ENCODE data around the gene PSMG4. TPM values are rescaled to one million over a fixed set of nuclear protein-coding genes. Genes with fewer than 3 reads are reported as not detected.

Gene PSMG4
- total and polyA plus RNA-seq, 2 of the 8 experiments (the other 6 are each of a cell fraction or from before 2014, with no cell fraction given) = 40.6 to 113 TPM

- TF ChIP-seq KDM4A (IDR thresholded peaks at IDR 0.05; ENCODE audit: low read depth, low read length, severe bottlenecking) = no peak
- no peak for TF ChIP-seq TEAD4 (IDR thresholded peaks at IDR 0.05; ENCODE audit: low read depth, low read length)
- no peak for TF ChIP-seq USF2 (IDR thresholded peaks at IDR 0.05; ENCODE audit: low read length)
- no peak for TF ChIP-seq EGR1 (IDR thresholded peaks at IDR 0.05; ENCODE audit: borderline replicate concordance, low read depth, low read length)
- no peak for TF ChIP-seq BACH1 (IDR thresholded peaks at IDR 0.05; ENCODE audit: low read length)
- no peak for TF ChIP-seq POLR2A (IDR thresholded peaks at IDR 0.05; ENCODE audit: control extremely low read depth in 1 of 2, low read depth in 2 of 2, low read length in 2 of 2)
- no peak for TF ChIP-seq TBP (IDR thresholded peaks at IDR 0.05; ENCODE audit: low read depth, low read length)
- TF ChIP-seq RBBP5 (IDR thresholded peaks at IDR 0.05; ENCODE audit: borderline replicate concordance, low read depth, low read length) = no peak; the same call in 1 of the 2 replicates
- no peak for TF ChIP-seq SP1 (IDR thresholded peaks at IDR 0.05; ENCODE audit: low read depth, low read length)
- no peak for TF ChIP-seq CHD1 (IDR thresholded peaks at IDR 0.05; ENCODE audit: low read depth, low read length)
- TF ChIP-seq SIRT6 (IDR thresholded peaks at IDR 0.05; ENCODE audit: low read length) = no peak
- no peak for TF ChIP-seq SUZ12 (IDR thresholded peaks at IDR 0.05; ENCODE audit: low read length)
- TF ChIP-seq MAFK (IDR thresholded peaks at IDR 0.05; ENCODE audit: low read depth, low read length) = no peak
- peak; percentile 73 for TF ChIP-seq E2F6 (IDR thresholded peaks at IDR 0.05)
- no peak for TF ChIP-seq TAF7 (optimal IDR thresholded peaks at IDR 0.05; ENCODE audit: borderline replicate concordance, low read depth, low read length)
- TF ChIP-seq KDM5A (IDR thresholded peaks at IDR 0.05; ENCODE audit: low read length) = no peak
- TF ChIP-seq GABPA (IDR thresholded peaks at IDR 0.05; ENCODE audit: borderline replicate concordance, insufficient read depth, low read length) = no peak
- no peak for TF ChIP-seq ZNF274 (IDR thresholded peaks at IDR 0.05; ENCODE audit: borderline replicate concordance, extremely low read depth, low read length)
- no peak for TF ChIP-seq JUND (IDR thresholded peaks at IDR 0.05; ENCODE audit: low read length)
- no peak for TF ChIP-seq FOSL1 (IDR thresholded peaks at IDR 0.05; ENCODE audit: insufficient read depth, low read depth, low read length)
- no peak for TF ChIP-seq RFX5 (IDR thresholded peaks at IDR 0.05; ENCODE audit: borderline replicate concordance, low read depth, low read length)
- TF ChIP-seq POU5F1 (IDR thresholded peaks at IDR 0.05; ENCODE audit: low read depth, low read length) = no peak
- no peak for TF ChIP-seq CHD2 (IDR thresholded peaks at IDR 0.05; ENCODE audit: low read length)
- peak; percentile 64 for TF ChIP-seq ASH2L (IDR thresholded peaks at IDR 0.05; ENCODE audit: low read length)
- no peak for TF ChIP-seq SAP30 (IDR thresholded peaks at IDR 0.05; ENCODE audit: insufficient read depth, insufficient replicate concordance, low read length)
- peak; percentile 84 for TF ChIP-seq MAX (IDR thresholded peaks at IDR 0.05)
Observed at GRCh38 chr6:3259491-3259958, 778 bp downstream of the PSMG4 start (continued).

Data from H1 (cell line).